Measurements from ENCODE around the gene SSBP2. TPM values are rescaled to one million over a fixed set of nuclear protein-coding genes. Genes with fewer than 3 reads are reported as not detected.

SSBP2 gene
- polyA plus RNA-seq (2013, experiment 1 of 2; ENCODE audit: insufficient read length) = 42.0 TPM
- 46.1 TPM for polyA plus RNA-seq (2013, experiment 2 of 2; ENCODE audit: insufficient read length)

- DNase-seq = peak; percentile 99
Observed at GRCh38 chr5:81751009-81751835, at the start of gene SSBP2. SSBP2 (minus strand) TSS chr5:81751097; CDS start chr5:81751042, 55 bp downstream.

GRCh38 chr5:81795666-81796065, 44.8 kb upstream of the SSBP2 start:
- no peak for DNase-seq

- DNase-seq = no peak
Observed at GRCh38 chr5:81794226-81794625, 43.3 kb upstream of the SSBP2 start.

GRCh38 chr5:81790336-81790735, 39.4 kb upstream of the SSBP2 start:
- DNase-seq = no peak

GRCh38 chr5:81789033-81789432, 38.1 kb upstream of the SSBP2 start:
- DNase-seq = peak; percentile 30

- DNase-seq = no peak
Observed at GRCh38 chr5:81788329-81788728, 37.4 kb upstream of the SSBP2 start.

- peak; percentile 85 for DNase-seq
Observed at GRCh38 chr5:81787474-81788242, 36.8 kb upstream of the SSBP2 start.

GRCh38 chr5:81786991-81787390, 36.1 kb upstream of the SSBP2 start:
- DNase-seq = no peak

GRCh38 chr5:81786496-81786895, 35.6 kb upstream of the SSBP2 start:
- DNase-seq = no peak

- no peak for DNase-seq
Observed at GRCh38 chr5:81785322-81785721, 34.4 kb upstream of the SSBP2 start.

- DNase-seq = no peak
Observed at GRCh38 chr5:81783401-81783800, 32.5 kb upstream of the SSBP2 start.

- peak; percentile 46 for DNase-seq
Observed at GRCh38 chr5:81782811-81783210, 31.9 kb upstream of the SSBP2 start.

GRCh38 chr5:81779916-81780266, 29.0 kb upstream of the SSBP2 start:
- DNase-seq = no peak

GRCh38 chr5:81779125-81779915, 28.4 kb upstream of the SSBP2 start:
- DNase-seq = peak; percentile 28

- DNase-seq = peak; percentile 87
Observed at GRCh38 chr5:81778642-81779041, 27.7 kb upstream of the SSBP2 start.

- DNase-seq = no peak
Observed at GRCh38 chr5:81776258-81776657, 25.4 kb upstream of the SSBP2 start.

GRCh38 chr5:81774374-81774773, 23.5 kb upstream of the SSBP2 start:
- DNase-seq = no peak

- DNase-seq = no peak
Observed at GRCh38 chr5:81773574-81773973, 22.7 kb upstream of the SSBP2 start.

- DNase-seq = no peak
Observed at GRCh38 chr5:81773161-81773560, 22.3 kb upstream of the SSBP2 start.

GRCh38 chr5:81772488-81772887, 21.6 kb upstream of the SSBP2 start:
- DNase-seq = no peak

GRCh38 chr5:81768935-81769452, 18.1 kb upstream of the SSBP2 start:
- peak; percentile 85 for DNase-seq

GRCh38 chr5:81767938-81768337, 17.0 kb upstream of the SSBP2 start:
- peak; percentile 45 for DNase-seq

GRCh38 chr5:81767097-81767496, 16.2 kb upstream of the SSBP2 start:
- no peak for DNase-seq

Measured in fibroblast of skin of abdomen (primary cell).